ENCODE measurements around the gene STKLD1.

Gene STKLD1

GRCh38 chr9:133404454-133405002 is 28.4 kb downstream of the STKLD1 start:
- TF ChIP-seq CTCF (IDR thresholded peaks at IDR 0.05; ENCODE audit: borderline replicate concordance, control extremely low read depth, extremely low read depth, insufficient read depth, missing control alignments), result no peak
- no peak for DNase-seq (ENCODE audit: low spot score)
- in situ Hi-C loops (cut with MboI; ENCODE audit: low sequenced_read_pairs, unreplicated experiment), result no loop called here

- no peak for TF ChIP-seq CTCF (IDR thresholded peaks at IDR 0.05; ENCODE audit: borderline replicate concordance, control extremely low read depth, extremely low read depth, insufficient read depth, missing control alignments)
- in situ Hi-C loops (cut with MboI; ENCODE audit: low sequenced_read_pairs, unreplicated experiment), result no loop called here
- no peak for DNase-seq (ENCODE audit: low spot score)
Measured at GRCh38 chr9:133405508-133406438, 29.6 kb downstream of the STKLD1 start.

GRCh38 chr9:133406480-133407307 is 30.5 kb downstream of the STKLD1 start:
- DNase-seq (ENCODE audit: low spot score), result peak; percentile 90
- peak; percentile 94 for TF ChIP-seq CTCF (IDR thresholded peaks at IDR 0.05; ENCODE audit: borderline replicate concordance, control extremely low read depth, extremely low read depth, insufficient read depth, missing control alignments)
- in situ Hi-C loops (cut with MboI; ENCODE audit: low sequenced_read_pairs, unreplicated experiment), result no loop called here

- in situ Hi-C loops (cut with MboI; ENCODE audit: low sequenced_read_pairs, unreplicated experiment), result no loop called here
- no peak for TF ChIP-seq CTCF (IDR thresholded peaks at IDR 0.05; ENCODE audit: borderline replicate concordance, control extremely low read depth, extremely low read depth, insufficient read depth, missing control alignments)
- no peak for DNase-seq (ENCODE audit: low spot score)
Measured at GRCh38 chr9:133408042-133408441, 31.9 kb downstream of the STKLD1 start.

GRCh38 chr9:133415170-133415569 is 39.0 kb downstream of the STKLD1 start:
- no peak for TF ChIP-seq CTCF (IDR thresholded peaks at IDR 0.05; ENCODE audit: borderline replicate concordance, control extremely low read depth, extremely low read depth, insufficient read depth, missing control alignments)
- no peak for DNase-seq (ENCODE audit: low spot score)
- in situ Hi-C loops (cut with MboI; ENCODE audit: low sequenced_read_pairs, unreplicated experiment), result no loop called here

All from GM13976 (cell line).